WTC11 (cell line): Measurements from ENCODE around the gene PRELID1. TPM values are rescaled to one million over a fixed set of nuclear protein-coding genes. Genes with fewer than 3 reads are reported as not detected.

Experiments used
- ATAC-seq: fragments of 200-7000 bp; cut with Tn5 transposase; 2 replicates; pipeline ENCODE4 v1.10.0; 2021; ENCODE audit warnings: mild to moderate bottlenecking, moderate library complexity
- CTCF ChIA-PET: fragments of 300-600 bp; sonication (Branson Sonifier 250); formaldehyde crosslinking; loops from one replicate; lab custom pipeline; 2021; ENCODE audit warnings: antibody characterized with exemption; lab: Charles Lee
- POLR2A ChIA-PET: fragments of 350-600 bp; sonication (Branson Sonifier 250); formaldehyde crosslinking; loops from one replicate; lab custom pipeline; 2021; ENCODE audit warnings: antibody characterized with exemption; lab: Charles Lee
- DNase-seq: peaks from one replicate; pipeline ENCODE4 v3.0.0; 2021; ENCODE audit warnings: low spot score
- H3K27ac Mint-ChIP-seq: 2 replicates; pipeline ENCODE4 v1.8.0; 2021; ENCODE audit warnings: mixed read lengths
- H3K27me3 Mint-ChIP-seq: 2 replicates; pipeline ENCODE4 v1.8.0; 2021; ENCODE audit warnings: low read depth, mild to moderate bottlenecking, moderate library complexity, mixed read lengths
- H3K36me3 Mint-ChIP-seq: 2 replicates; pipeline ENCODE4 v1.8.0; 2021; ENCODE audit warnings: mixed read lengths
- H3K4me1 Mint-ChIP-seq: 2 replicates; pipeline ENCODE4 v1.8.0; 2022; ENCODE audit warnings: mixed read lengths
- H3K4me3 Mint-ChIP-seq: 2 replicates; pipeline ENCODE4 v1.8.0; 2021; ENCODE audit warnings: mild to moderate bottlenecking, moderate library complexity, mixed read lengths
- H3K9me3 Mint-ChIP-seq: 2 replicates; pipeline ENCODE4 v1.8.0; 2021; ENCODE audit warnings: mixed read lengths
- ARID4B ChIP-seq: sonication (generic); formaldehyde crosslinking; IDR thresholded peaks from 2 replicates; pipeline ENCODE4 v1.8.0; 2023; ENCODE audit warnings: missing genetic modification reagents, mild to moderate bottlenecking, borderline replicate concordance
- IRF2 ChIP-seq: sonication (generic); formaldehyde crosslinking; IDR thresholded peaks from 2 replicates; pipeline ENCODE4 v1.8.0; 2022; ENCODE audit warnings: low read depth, missing genetic modification reagents, borderline replicate concordance
- JAZF1 ChIP-seq: fragments of 250-450 bp; sonication (Bioruptor Pico); IDR thresholded peaks from 2 replicates; pipeline ENCODE4 v1.9.0; 2021; ENCODE audit warnings: moderate library complexity, mild to moderate bottlenecking, inconsistent platforms
- PRRX2 ChIP-seq: fragments of 250-450 bp; sonication (Bioruptor Pico); IDR thresholded peaks from 2 replicates; pipeline ENCODE4 v1.8.0; 2021; ENCODE audit warnings: mild to moderate bottlenecking
- RELA ChIP-seq: sonication (generic); formaldehyde crosslinking; IDR thresholded peaks from 2 replicates; pipeline ENCODE4 v1.8.1; 2022; ENCODE audit warnings: missing genetic modification reagents, mild to moderate bottlenecking, borderline replicate concordance
- TEAD4 ChIP-seq: sonication (generic); formaldehyde crosslinking; IDR thresholded peaks from 2 replicates; pipeline ENCODE4 v1.8.0; 2022; ENCODE audit warnings: mild to moderate bottlenecking, missing genetic modification reagents
- ZNF219 ChIP-seq: sonication (generic); formaldehyde crosslinking; IDR thresholded peaks from 2 replicates; pipeline ENCODE4 v1.8.0; 2023; ENCODE audit warnings: missing genetic modification reagents, mild to moderate bottlenecking, borderline replicate concordance
- ZNF317 ChIP-seq: sonication (generic); formaldehyde crosslinking; IDR thresholded peaks from 2 replicates; pipeline ENCODE4 v1.8.1; 2023; ENCODE audit warnings: low read depth, mild to moderate bottlenecking, moderate library complexity, missing genetic modification reagents, borderline replicate concordance
- ZNF396 ChIP-seq: fragments of 250-450 bp; sonication (Bioruptor Pico); IDR thresholded peaks from 2 replicates; pipeline ENCODE4 v1.8.0; 2021; ENCODE audit warnings: mild to moderate bottlenecking, moderate library complexity, borderline replicate concordance
- ZNF423 ChIP-seq: fragments of 250-450 bp; sonication (Bioruptor Pico); IDR thresholded peaks from 2 replicates; pipeline ENCODE4 v2.1.2; 2022; ENCODE audit warnings: mild to moderate bottlenecking, moderate library complexity
- total RNA-seq: library from RNA; stranded (reverse); gene quantifications from 3 replicates; pipeline ENCODE4 v1.2.3, GENCODE V29; 2021
- TF ChIP-seq, protein P1 (sequence below): sonication (generic); formaldehyde crosslinking; IDR thresholded peaks from 2 replicates; pipeline ENCODE4 v1.8.1; 2022; ENCODE audit warnings: mild to moderate bottlenecking, moderate library complexity, missing genetic modification reagents
- TF ChIP-seq, protein P2 (sequence below): fragments of 200-600 bp; IDR thresholded peaks from 2 replicates; pipeline ENCODE4 v1.8.0; 2022; ENCODE audit warnings: antibody characterized with exemption
- TF ChIP-seq, protein P3 (sequence below): fragments of 250-450 bp; sonication (Bioruptor Pico); IDR thresholded peaks from 2 replicates; pipeline ENCODE4 v1.8.0; 2021; ENCODE audit warnings: mild to moderate bottlenecking
- TF ChIP-seq, protein P4 (sequence below): fragments of 250-450 bp; sonication (Bioruptor Pico); conservative IDR thresholded peaks from 2 replicates; pipeline ENCODE4 v1.9.0; 2021; ENCODE audit warnings: mild to moderate bottlenecking

Gene PRELID1
- total RNA-seq, 1 experiment from 2014 or later: 273 TPM

- TF ChIP-seq, protein P1, sequence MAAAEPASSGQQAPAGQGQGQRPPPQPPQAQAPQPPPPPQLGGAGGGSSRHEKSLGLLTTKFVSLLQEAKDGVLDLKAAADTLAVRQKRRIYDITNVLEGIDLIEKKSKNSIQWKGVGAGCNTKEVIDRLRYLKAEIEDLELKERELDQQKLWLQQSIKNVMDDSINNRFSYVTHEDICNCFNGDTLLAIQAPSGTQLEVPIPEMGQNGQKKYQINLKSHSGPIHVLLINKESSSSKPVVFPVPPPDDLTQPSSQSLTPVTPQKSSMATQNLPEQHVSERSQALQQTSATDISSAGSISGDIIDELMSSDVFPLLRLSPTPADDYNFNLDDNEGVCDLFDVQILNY (CRISPR knock-in tag): no peak
- TF ChIP-seq RELA (CRISPR knock-in tag): no peak
Measured at GRCh38 chr5:177332031-177332895, 28.7 kb downstream of the PRELID1 start (continued).

DNA sequence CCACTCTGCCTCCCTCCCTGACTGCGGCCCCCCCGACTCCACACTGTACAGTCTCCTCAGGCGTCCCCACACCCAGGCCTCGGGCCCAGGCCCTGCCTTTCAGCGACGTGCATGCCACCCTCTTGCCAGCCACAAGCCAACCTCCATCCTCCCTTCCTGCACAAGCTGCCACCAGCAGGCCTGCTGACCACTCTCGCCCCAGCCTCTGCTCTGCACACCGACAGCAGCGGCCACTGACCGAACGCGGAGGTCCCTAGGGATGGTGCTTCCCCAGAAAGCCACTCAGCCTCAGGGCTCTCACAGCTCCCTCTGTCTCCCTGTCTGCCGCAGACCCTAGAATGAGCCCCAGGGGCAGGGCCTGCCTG lies 29.3 kb downstream of the PRELID1 start:
- H3K27ac Mint-ChIP-seq: no peak overlapping the region; the same call in 1 of the 2 replicates
- DNase-seq (no peak), ATAC-seq (no peak)
- H3K27me3 Mint-ChIP-seq: no peaks in the 10 kb centered on the region
- CTCF ChIA-PET: interaction anchor here (1.1 to 1.7 kb wide), 2 partner anchors 14 to 165 kb away, joined by 3 to 4 read pairs; partner anchors contain the start of gene PDLIM7
- H3K36me3 Mint-ChIP-seq: peaks cover 53% of the 10 kb centered on the region
- H3K4me1 Mint-ChIP-seq: peaks cover 21% of the 10 kb centered on the region
- TF ChIP-seq ARID4B (CRISPR knock-in tag): no peak
- TF ChIP-seq ZNF396 (CRISPR knock-in tag): no peak
- peak; percentile 58; the same call in 1 of the 2 replicates for TF ChIP-seq ZNF219 (CRISPR knock-in tag)
- TF ChIP-seq, protein P2, sequence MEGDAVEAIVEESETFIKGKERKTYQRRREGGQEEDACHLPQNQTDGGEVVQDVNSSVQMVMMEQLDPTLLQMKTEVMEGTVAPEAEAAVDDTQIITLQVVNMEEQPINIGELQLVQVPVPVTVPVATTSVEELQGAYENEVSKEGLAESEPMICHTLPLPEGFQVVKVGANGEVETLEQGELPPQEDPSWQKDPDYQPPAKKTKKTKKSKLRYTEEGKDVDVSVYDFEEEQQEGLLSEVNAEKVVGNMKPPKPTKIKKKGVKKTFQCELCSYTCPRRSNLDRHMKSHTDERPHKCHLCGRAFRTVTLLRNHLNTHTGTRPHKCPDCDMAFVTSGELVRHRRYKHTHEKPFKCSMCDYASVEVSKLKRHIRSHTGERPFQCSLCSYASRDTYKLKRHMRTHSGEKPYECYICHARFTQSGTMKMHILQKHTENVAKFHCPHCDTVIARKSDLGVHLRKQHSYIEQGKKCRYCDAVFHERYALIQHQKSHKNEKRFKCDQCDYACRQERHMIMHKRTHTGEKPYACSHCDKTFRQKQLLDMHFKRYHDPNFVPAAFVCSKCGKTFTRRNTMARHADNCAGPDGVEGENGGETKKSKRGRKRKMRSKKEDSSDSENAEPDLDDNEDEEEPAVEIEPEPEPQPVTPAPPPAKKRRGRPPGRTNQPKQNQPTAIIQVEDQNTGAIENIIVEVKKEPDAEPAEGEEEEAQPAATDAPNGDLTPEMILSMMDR: no peak
- no peak for TF ChIP-seq PRRX2 (CRISPR knock-in tag)
- TF ChIP-seq, protein P3, sequence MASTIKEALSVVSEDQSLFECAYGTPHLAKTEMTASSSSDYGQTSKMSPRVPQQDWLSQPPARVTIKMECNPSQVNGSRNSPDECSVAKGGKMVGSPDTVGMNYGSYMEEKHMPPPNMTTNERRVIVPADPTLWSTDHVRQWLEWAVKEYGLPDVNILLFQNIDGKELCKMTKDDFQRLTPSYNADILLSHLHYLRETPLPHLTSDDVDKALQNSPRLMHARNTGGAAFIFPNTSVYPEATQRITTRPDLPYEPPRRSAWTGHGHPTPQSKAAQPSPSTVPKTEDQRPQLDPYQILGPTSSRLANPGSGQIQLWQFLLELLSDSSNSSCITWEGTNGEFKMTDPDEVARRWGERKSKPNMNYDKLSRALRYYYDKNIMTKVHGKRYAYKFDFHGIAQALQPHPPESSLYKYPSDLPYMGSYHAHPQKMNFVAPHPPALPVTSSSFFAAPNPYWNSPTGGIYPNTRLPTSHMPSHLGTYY (CRISPR knock-in tag): no peak
- no peak for TF ChIP-seq ZNF423
- no peak for TF ChIP-seq JAZF1
- TF ChIP-seq IRF2 (CRISPR knock-in tag): no peak
- POLR2A ChIA-PET: no interaction called here
- H3K9me3 Mint-ChIP-seq: no peaks in the 10 kb centered on the region
- no peak overlapping the region; the same call in 1 of the 2 replicates for H3K4me3 Mint-ChIP-seq

- DNase-seq: no peak
- Mint-ChIP-seq H3K4me3 (no peak overlapping the region), H3K9me3 (no peaks in the 10 kb centered on the region), H3K36me3 (peaks cover 53% of the 10 kb centered on the region), H3K4me1 (peaks cover 24% of the 10 kb centered on the region), H3K27me3 (no peaks in the 10 kb centered on the region), H3K27ac (peak overlapping the region; percentile 87)
- POLR2A ChIA-PET: no interaction called here
- TF ChIP-seq TEAD4 (CRISPR knock-in tag): no peak
- no peak for TF ChIP-seq ZNF317
- TF ChIP-seq, protein P4, sequence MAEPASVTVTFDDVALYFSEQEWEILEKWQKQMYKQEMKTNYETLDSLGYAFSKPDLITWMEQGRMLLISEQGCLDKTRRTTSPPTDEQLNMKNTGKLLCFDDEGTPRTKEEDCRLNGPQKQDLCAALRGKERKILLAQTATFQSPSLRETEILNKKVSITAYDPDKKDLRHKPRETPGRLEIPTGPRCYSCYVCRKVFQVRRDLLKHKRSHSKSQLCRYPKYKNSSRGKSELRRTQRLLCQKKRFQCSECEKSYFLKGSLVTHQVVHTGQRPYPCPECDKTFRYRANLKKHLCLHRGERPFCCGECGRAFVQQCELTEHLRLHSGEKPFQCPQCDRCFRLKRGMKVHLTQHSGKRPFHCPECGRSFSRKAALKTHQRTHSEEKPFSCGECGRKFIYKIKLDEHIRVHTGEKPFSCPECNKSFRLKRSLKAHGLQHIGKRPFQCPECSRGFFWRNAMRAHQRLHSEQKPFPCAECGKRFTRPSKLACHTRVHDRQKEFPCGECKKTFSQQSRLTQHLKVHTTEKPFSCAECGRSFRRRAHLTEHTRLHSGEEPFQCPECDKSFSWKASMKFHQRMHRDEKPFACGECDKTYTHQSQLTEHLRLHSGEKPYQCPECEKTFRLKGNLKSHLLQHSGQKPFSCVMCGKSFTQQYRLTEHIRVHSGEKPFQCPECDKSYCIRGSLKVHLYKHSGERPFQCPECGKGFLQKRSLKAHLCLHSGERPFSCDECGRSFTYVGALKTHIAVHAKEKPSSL (CRISPR knock-in tag): no peak
- CTCF ChIA-PET: interaction anchor here (1.6 to 1.7 kb wide), 2 partner anchors 15 to 37 kb away, joined by 4 to 6 read pairs; no protein-coding TSS in a partner anchor
- ATAC-seq: no peak
Measured at GRCh38 chr5:177333420-177334154, 30.0 kb downstream of the PRELID1 start.
